IMR-90 (cell line): ENCODE data around the gene ZSWIM3. TPM values are rescaled to one million over a fixed set of nuclear protein-coding genes. Genes with fewer than 3 reads are reported as not detected.

Experiments used
- ATAC-seq: fragments of 200-7000 bp; cut with Tn5 transposase; 2 replicates; pipeline ENCODE4 v1.9.1; 2020; ENCODE audit warnings: low read depth, mild to moderate bottlenecking, moderate library complexity
- BruUV-seq: library from RNA; stranded (reverse); fragments of 400-500 nt; replicated peaks from 2 replicates; lab custom pipeline; 2021; lab: Mats Ljungman, UMichigan
- CTCF ChIA-PET: fragments of 300-600 bp; formaldehyde crosslinking; extraction: SDS; loops from one replicate; lab custom pipeline; 2021; ENCODE audit warnings: antibody characterized with exemption; lab: Yijun Ruan, JAX
- POLR2A ChIA-PET: fragments of 300-600 bp; sonication (Branson Sonifier 250); formaldehyde crosslinking; loops from one replicate; lab custom pipeline; 2022; ENCODE audit warnings: antibody characterized with exemption; ENCODE audit not compliant: unreplicated experiment; lab: Charles Lee
- DNase-seq: peaks from one replicate; pipeline ENCODE4 v3.0.0; 2013
- H2AFZ ChIP-seq: replicated peaks from 2 replicates; pipeline ENCODE3; 2013; ENCODE audit warnings: low read length, mild to moderate bottlenecking; ENCODE audit not compliant: poor library complexity
- H2AK5ac ChIP-seq: 2 replicates; pipeline ENCODE4 v1.6.1; 2013; ENCODE audit warnings: low read depth, low read length, inconsistent platforms
- H2AK9ac ChIP-seq: replicated peaks from 2 replicates; pipeline ENCODE3; 2013; ENCODE audit warnings: mild to moderate bottlenecking, low read depth, low read length, moderate library complexity; ENCODE audit not compliant: poor library complexity
- H2BK120ac ChIP-seq: 2 replicates; pipeline ENCODE4 v1.6.1; 2013; ENCODE audit warnings: low read depth, low read length, inconsistent platforms
- H2BK15ac ChIP-seq: 3 replicates; pipeline ENCODE4 v1.6.1; 2013; ENCODE audit warnings: low read depth, low read length, inconsistent platforms
- H2BK20ac ChIP-seq: 2 replicates; pipeline ENCODE4 v1.6.1; 2013; ENCODE audit warnings: low read depth, mild to moderate bottlenecking, inconsistent platforms, low read length, moderate library complexity
- H2BK5ac ChIP-seq: 2 replicates; pipeline ENCODE4 v1.6.1; 2013; ENCODE audit warnings: mild to moderate bottlenecking, low read depth, low read length, inconsistent platforms; ENCODE audit not compliant: poor library complexity, severe bottlenecking
- H3K14ac ChIP-seq: replicated peaks from 2 replicates; pipeline ENCODE4 v1.6.1; 2013; ENCODE audit warnings: low read depth, low read length, inconsistent platforms
- H3K18ac ChIP-seq: 2 replicates; pipeline ENCODE4 v1.6.1; 2013; ENCODE audit warnings: low read depth, low read length, control low read depth
- H3K23ac ChIP-seq: 2 replicates; pipeline ENCODE4 v1.6.1; 2013; ENCODE audit warnings: low read depth, low read length, inconsistent platforms
- H3K27ac ChIP-seq: 2 replicates; pipeline ENCODE4 v1.5.1; 2013; ENCODE audit warnings: mild to moderate bottlenecking, control low read depth, low read length; ENCODE audit not compliant: insufficient read depth
- H3K27me3 ChIP-seq: 2 replicates; pipeline ENCODE4 v1.6.1; 2013; ENCODE audit warnings: low read length; ENCODE audit not compliant: control insufficient read depth, insufficient read depth
- H3K36me3 ChIP-seq: 2 replicates; pipeline ENCODE4 v1.6.1; 2013; ENCODE audit warnings: low read length, mixed read lengths; ENCODE audit not compliant: control insufficient read depth, insufficient read depth
- H3K4ac ChIP-seq: 2 replicates; pipeline ENCODE4 v1.6.1; 2013; ENCODE audit warnings: low read depth, low read length, inconsistent platforms
- H3K4me1 ChIP-seq: 2 replicates; pipeline ENCODE4 v1.6.1; 2013; ENCODE audit warnings: low read length, mixed read lengths; ENCODE audit not compliant: control insufficient read depth, insufficient read depth
- H3K4me2 ChIP-seq: 2 replicates; pipeline ENCODE4 v1.6.1; 2013; ENCODE audit warnings: low read depth, mild to moderate bottlenecking, control low read depth, low read length, moderate library complexity
- H3K4me3 ChIP-seq: 2 replicates; pipeline ENCODE4 v1.5.1; 2013; ENCODE audit warnings: low read depth, mild to moderate bottlenecking, control low read depth, low read length, moderate library complexity; ENCODE audit not compliant: insufficient read depth
- H3K56ac ChIP-seq: 2 replicates; pipeline ENCODE4 v1.6.1; 2013; ENCODE audit warnings: low read length, inconsistent platforms; ENCODE audit not compliant: insufficient read depth; ENCODE audit errors: extremely low read depth
- H3K79me1 ChIP-seq, 2 experiments: 2 replicates each; pipeline ENCODE4 v1.6.1; 2013; ENCODE audit warnings: low read length in 2 of 2, inconsistent platforms in 1 of 2, low read depth in 1 of 2
- H3K9ac ChIP-seq: 2 replicates; pipeline ENCODE4 v1.6.1; 2013; ENCODE audit warnings: low read depth, low read length, control low read depth
- H3K9me1 ChIP-seq: 2 replicates; pipeline ENCODE4 v1.6.1; 2013; ENCODE audit warnings: low read length, inconsistent platforms; ENCODE audit not compliant: insufficient read depth
- H3K9me3 ChIP-seq: 2 replicates; pipeline ENCODE4 v1.6.1; 2013; ENCODE audit warnings: low read length; ENCODE audit not compliant: control insufficient read depth, insufficient read depth
- H4K20me1 ChIP-seq: 2 replicates; pipeline ENCODE4 v1.6.1; 2013; ENCODE audit warnings: low read length, inconsistent platforms; ENCODE audit not compliant: insufficient read depth
- H4K5ac ChIP-seq: 2 replicates; pipeline ENCODE4 v1.6.1; 2013; ENCODE audit warnings: mild to moderate bottlenecking, low read depth, low read length, control low read depth
- H4K8ac ChIP-seq, 2 experiments: 2 replicates each; pipeline ENCODE4 v1.6.1; 2013; ENCODE audit warnings: low read depth in 2 of 2, low read length in 2 of 2, control low read depth in 1 of 2, inconsistent platforms in 1 of 2
- H4K91ac ChIP-seq: 2 replicates; pipeline ENCODE4 v1.6.1; 2013; ENCODE audit warnings: low read depth, low read length, inconsistent platforms; ENCODE audit not compliant: insufficient read depth
- CEBPB ChIP-seq: IDR thresholded peaks from 2 replicates; pipeline ENCODE4 v1.6.1; 2012; ENCODE audit warnings: low read depth, low read length, improper control_type of control experiment
- CHD1 ChIP-seq: IDR thresholded peaks from 2 replicates; pipeline ENCODE4 v1.6.1; 2012; ENCODE audit warnings: low read depth, low read length, improper control_type of control experiment
- FOS ChIP-seq: fragments of 150-350 bp; IDR thresholded peaks from 2 replicates; pipeline ENCODE4 v1.6.1; 2016; ENCODE audit warnings: low read depth, low read length
- MXI1 ChIP-seq: IDR thresholded peaks from 2 replicates; pipeline ENCODE4 v1.6.1; 2012; ENCODE audit warnings: low read depth, mild to moderate bottlenecking, low read length, moderate library complexity, borderline replicate concordance
- POLR2A ChIP-seq: IDR thresholded peaks from 2 replicates; pipeline ENCODE4 v1.6.1; 2012; ENCODE audit warnings: mild to moderate bottlenecking, low read depth, low read length
- RCOR1 ChIP-seq: IDR thresholded peaks from 2 replicates; pipeline ENCODE4 v1.6.1; 2012; ENCODE audit warnings: mild to moderate bottlenecking, low read length, improper control_type of control experiment; ENCODE audit not compliant: insufficient replicate concordance
- RFX5 ChIP-seq: IDR thresholded peaks from 2 replicates; pipeline ENCODE4 v1.8.0; 2012; ENCODE audit warnings: low read depth, mild to moderate bottlenecking, low read length, moderate library complexity
- SMC3 ChIP-seq: fragments of 150-350 bp; IDR thresholded peaks from 2 replicates; pipeline ENCODE4 v1.6.1; 2016; ENCODE audit warnings: low read depth, mild to moderate bottlenecking, antibody characterized with exemption, low read length, moderate library complexity
- WGBS, 2 experiments: methylation state at CpG; one replicate each; pipeline versions ENCODE4 v1.1.5 to v1.1.7; 2013; ENCODE audit warnings: missing lambda C conversion rate in 2 of 2; ENCODE audit not compliant: insufficient read length in 1 of 2; ENCODE audit errors: extremely low coverage in 2 of 2; 5-methylcytosine and 5-hydroxymethylcytosine counted together
- dilution Hi-C: fragments of 300-500 bp; cut with HindIII; formaldehyde crosslinking; loops from one replicate; pipeline ENCODE4 v1.14.3; 2018; ENCODE audit warnings: low sequenced_read_pairs; ENCODE audit not compliant: unreplicated experiment
- in situ Hi-C: fragments of 300-500 bp; cut with MboI; formaldehyde crosslinking; loops from 3 replicates; pipeline ENCODE4 v1.14.3; 2019; ENCODE audit warnings: low sequenced_read_pairs, inconsistent platforms, mixed read lengths
- intact Hi-C: fragments of 100-400 bp; cut with micrococcal nuclease; formaldehyde crosslinking; loops from 2 replicates; pipeline ENCODE4 v1.10.0; 2022
- polyA plus RNA-seq, 3 experiments: library from polyadenylated mRNA; depleted of rRNA; stranded (reverse); fragments of >200 nt; gene quantifications; 2 replicates each; pipeline ENCODE4 v1.2.3, GENCODE V29; 2012; ENCODE audit warnings: low replicate concordance in 1 of 3
- total RNA-seq: library from RNA; depleted of rRNA; stranded (reverse); fragments of >200 nt; gene quantifications from 2 replicates; pipeline ENCODE4 v1.2.3, GENCODE V29; 2012
- TF ChIP-seq, protein P1 (sequence below): fragments of 150-350 bp; IDR thresholded peaks from 2 replicates; pipeline ENCODE4 v1.6.1; 2017; ENCODE audit warnings: mild to moderate bottlenecking, antibody characterized with exemption, low read length, low read depth
- TF ChIP-seq, protein P2 (sequence below): conservative IDR thresholded peaks from 2 replicates; pipeline ENCODE4 v1.5.1; 2012; ENCODE audit warnings: mild to moderate bottlenecking, low read depth, low read length, improper control_type of control experiment
- TF ChIP-seq, protein P3 (sequence below): fragments of 150-350 bp; IDR thresholded peaks from 2 replicates; pipeline ENCODE4 v1.6.1; 2016; ENCODE audit warnings: low read depth, mild to moderate bottlenecking, low read length, moderate library complexity, borderline replicate concordance

Gene ZSWIM3
- total and polyA plus RNA-seq, 2 of the 4 experiments (the other 2 are of a cell fraction): 3.3 to 8.6 TPM

DNA sequence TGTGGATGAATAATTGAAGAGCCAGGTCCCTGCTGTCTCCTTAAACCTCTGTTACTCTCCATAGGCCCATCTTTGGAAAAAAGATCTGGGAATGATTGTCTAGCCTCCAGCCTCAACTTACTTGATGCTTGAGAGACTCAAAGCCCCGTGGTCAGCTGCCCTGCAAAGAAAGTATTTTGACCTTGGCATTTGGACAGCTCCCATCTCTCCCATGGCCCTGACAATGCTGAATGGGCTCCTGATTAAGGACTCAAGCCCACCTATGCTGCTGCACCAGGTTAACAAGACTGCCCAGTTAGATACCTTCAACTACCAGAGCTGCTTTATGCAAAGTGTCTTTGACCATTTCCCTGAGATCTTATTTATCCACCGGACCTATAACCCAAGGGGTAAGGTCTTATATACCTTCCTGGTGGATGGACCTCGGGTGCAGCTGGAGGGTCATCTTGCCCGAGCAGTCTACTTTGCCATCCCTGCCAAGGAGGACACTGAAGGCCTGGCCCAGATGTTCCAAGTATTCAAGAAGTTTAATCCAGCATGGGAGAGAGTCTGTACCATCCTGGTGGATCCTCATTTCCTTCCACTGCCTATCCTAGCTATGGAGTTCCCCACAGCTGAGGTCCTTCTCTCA, 25.2 kb downstream of the ZSWIM3 start:
- Histone ChIP-seq H3K14ac (no peak overlapping the region), H3K18ac (no peak overlapping the region), H4K8ac (no peak overlapping the region), H3K9ac (no peak overlapping the region), H3K9me3 (no peaks in the 10 kb centered on the region), H3K4me2 (no peak overlapping the region), H2BK15ac (no peak overlapping the region), H3K36me3 (peaks cover 32% of the 10 kb centered on the region), H3K27ac (no peak overlapping the region), H3K27me3 (no peaks in the 10 kb centered on the region), H4K91ac (no peak overlapping the region), H3K56ac (no peak overlapping the region), H3K4ac (no peak overlapping the region), H3K23ac (no peak overlapping the region), H3K79me1 (peaks cover 11 to 48% of the 10 kb centered on the region in 2 experiments; a peak in 3 of 4 replicates), H3K4me1 (peaks cover 2% of the 10 kb centered on the region; the same call in 1 of the 2 replicates), H2BK120ac (no peak overlapping the region), H2BK5ac (no peak overlapping the region), H3K4me3 (no peak overlapping the region), H4K5ac (no peak overlapping the region), H2BK20ac (no peak overlapping the region), H2AFZ (no peak overlapping the region), H2AK5ac (no peak overlapping the region), H2AK9ac (no peak overlapping the region), H3K9me1 (peaks cover 4% of the 10 kb centered on the region), H4K20me1 (no peaks in the 10 kb centered on the region; the same call in 1 of the 2 replicates)
- dilution Hi-C loops (no loop called here), intact Hi-C loops (no loop called here), in situ Hi-C loops (no loop called here)
- CTCF ChIA-PET: interaction anchor here (0.6 kb wide), 1 partner anchor 431 kb away, joined by 3 read pairs; no protein-coding TSS in a partner anchor
- ATAC-seq: no peak
- TF ChIP-seq CEBPB: no peak
- TF ChIP-seq POLR2A: no peak
- no peak for TF ChIP-seq RFX5
- TF ChIP-seq, protein P1, sequence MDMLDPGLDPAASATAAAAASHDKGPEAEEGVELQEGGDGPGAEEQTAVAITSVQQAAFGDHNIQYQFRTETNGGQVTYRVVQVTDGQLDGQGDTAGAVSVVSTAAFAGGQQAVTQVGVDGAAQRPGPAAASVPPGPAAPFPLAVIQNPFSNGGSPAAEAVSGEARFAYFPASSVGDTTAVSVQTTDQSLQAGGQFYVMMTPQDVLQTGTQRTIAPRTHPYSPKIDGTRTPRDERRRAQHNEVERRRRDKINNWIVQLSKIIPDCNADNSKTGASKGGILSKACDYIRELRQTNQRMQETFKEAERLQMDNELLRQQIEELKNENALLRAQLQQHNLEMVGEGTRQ: no peak
- TF ChIP-seq CHD1: no peak
- TF ChIP-seq FOS: no peak
- TF ChIP-seq MXI1: no peak
- no peak for TF ChIP-seq RCOR1
- TF ChIP-seq, protein P2, sequence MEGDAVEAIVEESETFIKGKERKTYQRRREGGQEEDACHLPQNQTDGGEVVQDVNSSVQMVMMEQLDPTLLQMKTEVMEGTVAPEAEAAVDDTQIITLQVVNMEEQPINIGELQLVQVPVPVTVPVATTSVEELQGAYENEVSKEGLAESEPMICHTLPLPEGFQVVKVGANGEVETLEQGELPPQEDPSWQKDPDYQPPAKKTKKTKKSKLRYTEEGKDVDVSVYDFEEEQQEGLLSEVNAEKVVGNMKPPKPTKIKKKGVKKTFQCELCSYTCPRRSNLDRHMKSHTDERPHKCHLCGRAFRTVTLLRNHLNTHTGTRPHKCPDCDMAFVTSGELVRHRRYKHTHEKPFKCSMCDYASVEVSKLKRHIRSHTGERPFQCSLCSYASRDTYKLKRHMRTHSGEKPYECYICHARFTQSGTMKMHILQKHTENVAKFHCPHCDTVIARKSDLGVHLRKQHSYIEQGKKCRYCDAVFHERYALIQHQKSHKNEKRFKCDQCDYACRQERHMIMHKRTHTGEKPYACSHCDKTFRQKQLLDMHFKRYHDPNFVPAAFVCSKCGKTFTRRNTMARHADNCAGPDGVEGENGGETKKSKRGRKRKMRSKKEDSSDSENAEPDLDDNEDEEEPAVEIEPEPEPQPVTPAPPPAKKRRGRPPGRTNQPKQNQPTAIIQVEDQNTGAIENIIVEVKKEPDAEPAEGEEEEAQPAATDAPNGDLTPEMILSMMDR: no peak
- TF ChIP-seq SMC3: no peak
- TF ChIP-seq, protein P3, sequence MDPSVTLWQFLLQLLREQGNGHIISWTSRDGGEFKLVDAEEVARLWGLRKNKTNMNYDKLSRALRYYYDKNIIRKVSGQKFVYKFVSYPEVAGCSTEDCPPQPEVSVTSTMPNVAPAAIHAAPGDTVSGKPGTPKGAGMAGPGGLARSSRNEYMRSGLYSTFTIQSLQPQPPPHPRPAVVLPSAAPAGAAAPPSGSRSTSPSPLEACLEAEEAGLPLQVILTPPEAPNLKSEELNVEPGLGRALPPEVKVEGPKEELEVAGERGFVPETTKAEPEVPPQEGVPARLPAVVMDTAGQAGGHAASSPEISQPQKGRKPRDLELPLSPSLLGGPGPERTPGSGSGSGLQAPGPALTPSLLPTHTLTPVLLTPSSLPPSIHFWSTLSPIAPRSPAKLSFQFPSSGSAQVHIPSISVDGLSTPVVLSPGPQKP: no peak
- 82% methylated on average over 3 of the region's 4 CpGs; no CpG with 5 or more reads in 1 of the 2 experiments for WGBS, 2 experiments
- no TSS peak for BruUV-seq
- POLR2A ChIA-PET: no interaction called here
- DNase-seq: no peak
